ENCODE data around the gene C2CD3.

C2CD3 gene

DNA sequence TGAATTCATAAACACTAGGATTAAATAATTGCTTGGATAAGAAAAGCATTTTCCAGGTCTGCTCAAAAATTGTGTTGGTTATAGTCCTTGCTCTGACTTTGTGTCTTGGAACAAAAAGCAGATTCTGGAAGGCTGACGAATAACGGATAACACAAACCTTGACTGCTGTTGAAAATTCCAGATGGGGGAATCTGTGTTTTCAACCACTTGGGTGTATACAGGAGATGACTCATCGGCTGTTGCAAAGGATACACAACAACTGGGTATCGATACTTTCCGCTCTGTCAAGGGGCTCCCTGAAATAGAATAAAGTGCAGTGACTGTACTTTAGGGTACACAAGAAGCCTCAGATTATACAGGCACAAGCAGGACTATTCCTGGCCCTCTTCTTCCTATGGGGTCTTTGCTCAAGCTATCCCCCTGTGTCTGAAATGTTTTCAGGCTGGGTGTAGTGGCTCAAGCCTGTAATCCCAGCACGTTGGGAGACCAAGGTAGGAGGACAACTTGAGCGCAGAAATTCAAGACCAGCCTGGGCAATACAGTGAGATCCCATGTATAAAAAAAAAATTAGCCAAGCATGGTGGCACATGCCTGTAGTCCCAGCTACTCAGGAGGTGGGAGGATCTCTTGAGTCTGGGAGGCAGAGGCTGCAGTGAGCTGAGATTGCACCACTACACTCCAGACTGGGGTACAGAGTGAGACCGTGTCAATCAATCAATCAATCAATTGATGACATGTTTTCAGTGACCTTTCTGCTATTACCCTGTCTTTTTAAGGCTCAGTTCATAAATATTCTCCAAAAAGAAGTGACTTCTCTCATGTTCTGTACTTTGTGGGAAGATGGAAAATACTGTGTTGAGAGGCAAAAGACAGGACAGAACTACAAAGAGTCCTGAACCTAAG lies 113.3 kb downstream of the C2CD3 start:
- no peak for DNase-seq

DNA sequence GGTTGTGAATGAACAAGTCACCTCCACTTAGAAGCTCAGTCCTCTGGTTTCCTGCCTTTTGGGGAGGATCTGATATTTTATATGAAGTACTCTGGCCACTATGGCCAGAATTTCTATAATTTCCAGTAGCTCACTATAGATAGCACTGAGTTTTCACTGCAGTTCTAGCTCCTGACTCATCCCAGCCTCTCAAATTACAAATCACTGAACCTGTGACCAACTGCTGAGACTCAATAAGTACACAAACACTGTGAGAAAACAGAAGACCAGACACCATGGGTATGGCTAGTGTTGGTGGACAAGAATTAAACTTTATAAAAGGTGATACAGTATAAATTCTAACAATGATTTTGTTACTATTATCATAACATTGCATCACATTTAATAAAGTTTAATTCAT lies 114.9 kb downstream of the C2CD3 start:
- DNase-seq = no peak

DNA sequence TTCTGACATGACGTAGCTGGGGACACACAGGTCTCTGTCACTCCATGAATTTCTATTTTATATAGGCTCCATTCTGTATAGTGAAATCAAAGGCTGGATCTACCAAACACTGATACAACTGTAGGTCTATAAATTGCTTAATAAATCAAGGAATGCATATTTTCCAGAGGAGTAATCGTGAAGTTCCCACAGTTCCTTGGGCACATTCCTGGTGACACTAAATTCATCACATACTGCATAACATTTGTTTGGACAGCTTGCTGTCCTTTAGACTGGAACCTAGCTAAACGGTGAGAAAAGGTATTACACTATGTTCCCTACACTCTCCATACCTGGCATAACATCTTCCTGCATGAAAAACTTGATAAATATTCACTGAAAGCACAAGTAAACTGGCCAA lies 120.3 kb downstream of the C2CD3 start:
- DNase-seq = no peak

DNA sequence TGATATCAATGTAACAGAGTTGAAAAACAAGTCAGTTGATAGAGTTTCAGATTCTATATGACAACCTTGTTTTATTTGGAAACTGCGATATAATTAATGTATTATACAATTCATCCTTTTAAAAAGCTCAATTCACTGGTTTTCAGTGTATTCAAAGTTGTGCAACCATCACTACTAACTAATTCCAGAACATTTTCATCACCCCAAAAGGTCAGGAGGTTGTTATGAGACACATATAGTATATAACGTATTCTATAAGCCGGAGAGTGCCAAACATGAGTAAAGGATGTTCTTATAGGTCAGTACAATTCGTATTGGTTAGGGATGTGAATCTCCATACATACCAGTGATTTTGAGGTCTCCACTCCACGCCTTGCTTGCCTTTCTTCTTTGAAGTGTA lies 121.8 kb downstream of the C2CD3 start:
- no peak for DNase-seq

DNA sequence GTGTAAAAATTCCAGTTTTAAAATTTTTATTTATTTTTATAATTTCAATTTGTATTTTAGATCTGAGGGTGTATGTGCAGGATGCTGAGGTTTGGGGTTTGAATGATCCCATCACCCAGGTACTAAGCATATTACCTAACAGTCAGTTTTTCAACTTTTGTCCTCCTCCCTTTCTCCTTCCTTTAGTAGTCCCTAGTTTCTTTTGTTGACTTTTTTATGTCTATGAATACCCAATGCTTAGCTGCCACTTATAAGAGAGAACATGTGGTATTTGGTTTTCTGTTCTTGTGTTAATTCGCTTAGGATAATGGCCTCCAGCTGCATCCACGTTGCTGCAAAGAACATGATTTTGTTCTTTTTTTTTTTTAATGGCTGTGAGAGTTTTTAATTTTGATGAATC lies 126.3 kb downstream of the C2CD3 start:
- DNase-seq = no peak

DNA sequence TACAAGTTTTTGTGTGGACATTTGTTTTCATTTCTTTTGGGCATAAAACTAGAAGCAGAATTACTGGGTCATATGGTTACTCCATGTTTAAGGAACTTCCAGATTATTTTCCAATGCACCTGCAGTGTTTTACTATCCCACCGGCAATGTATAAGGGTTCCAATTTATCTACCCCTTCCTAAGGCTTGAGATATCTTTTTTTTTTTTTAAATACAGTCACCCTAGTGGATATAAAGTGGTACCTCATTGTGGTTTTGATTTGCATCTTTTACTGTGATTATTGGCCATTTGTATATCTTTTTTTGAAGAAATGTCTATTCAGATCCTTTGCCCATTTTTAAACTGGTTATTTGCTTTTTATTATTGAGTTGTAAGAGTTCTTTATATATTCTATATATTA lies 127.4 kb downstream of the C2CD3 start:
- no peak for DNase-seq

DNA sequence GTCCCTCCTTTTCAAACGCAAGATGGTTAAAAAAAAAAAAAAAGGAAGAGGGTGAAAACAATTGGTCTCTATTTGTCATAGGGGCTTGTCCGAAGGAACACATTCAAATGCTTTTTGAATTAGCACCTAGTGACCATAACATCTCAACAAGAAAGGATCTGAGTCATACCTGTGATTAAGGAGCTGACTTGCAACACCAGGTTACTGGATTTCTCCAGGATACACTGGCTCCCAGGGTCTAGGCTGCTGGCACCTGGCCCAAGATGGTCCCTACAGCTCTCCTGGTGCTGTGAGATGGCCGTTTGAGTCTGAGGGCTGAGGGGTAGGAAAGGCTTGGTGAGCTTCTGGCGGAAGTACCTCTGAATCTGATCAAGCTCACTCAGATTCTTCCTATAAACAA lies 133.5 kb downstream of the C2CD3 start:
- no peak for DNase-seq

DNA sequence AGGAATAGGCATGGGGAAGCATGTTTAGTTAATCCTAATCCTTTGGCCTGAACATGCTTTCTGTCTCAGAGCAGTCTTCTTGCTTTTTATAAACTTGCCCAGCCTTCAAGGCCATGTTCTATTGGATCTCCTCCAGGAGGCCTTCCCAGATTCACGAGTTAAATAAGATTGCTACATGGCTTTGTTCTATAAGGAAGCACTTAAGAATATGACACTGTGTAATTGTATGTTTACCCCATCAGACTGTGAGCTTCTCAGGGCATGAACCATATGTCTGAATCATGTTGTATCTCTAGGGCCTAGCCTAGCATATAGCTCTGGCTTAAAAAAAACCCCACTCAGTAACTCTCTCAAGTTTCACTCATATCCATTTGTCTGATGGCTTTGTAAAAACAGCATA lies 135.5 kb downstream of the C2CD3 start:
- no peak for DNase-seq

DNA sequence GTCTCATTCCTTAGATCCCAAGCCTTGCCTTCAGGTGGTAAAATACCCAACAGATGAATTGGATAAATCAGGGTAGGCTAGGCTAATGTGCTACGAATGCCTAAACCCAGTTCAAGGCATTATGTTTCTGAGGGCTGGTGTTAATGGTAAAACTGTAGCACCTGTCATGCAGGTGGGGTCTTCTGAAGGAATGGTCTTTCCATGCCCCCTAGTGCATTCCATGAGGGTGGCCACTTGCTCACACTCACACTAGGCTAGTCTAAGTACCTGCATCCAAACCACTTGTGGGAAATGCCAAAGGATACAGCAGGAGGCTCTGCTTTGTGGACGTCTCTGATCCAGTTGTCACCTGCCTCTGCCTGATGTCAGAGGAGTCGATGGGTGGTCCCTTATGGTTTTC lies 137.8 kb downstream of the C2CD3 start:
- DNase-seq = no peak

DNA sequence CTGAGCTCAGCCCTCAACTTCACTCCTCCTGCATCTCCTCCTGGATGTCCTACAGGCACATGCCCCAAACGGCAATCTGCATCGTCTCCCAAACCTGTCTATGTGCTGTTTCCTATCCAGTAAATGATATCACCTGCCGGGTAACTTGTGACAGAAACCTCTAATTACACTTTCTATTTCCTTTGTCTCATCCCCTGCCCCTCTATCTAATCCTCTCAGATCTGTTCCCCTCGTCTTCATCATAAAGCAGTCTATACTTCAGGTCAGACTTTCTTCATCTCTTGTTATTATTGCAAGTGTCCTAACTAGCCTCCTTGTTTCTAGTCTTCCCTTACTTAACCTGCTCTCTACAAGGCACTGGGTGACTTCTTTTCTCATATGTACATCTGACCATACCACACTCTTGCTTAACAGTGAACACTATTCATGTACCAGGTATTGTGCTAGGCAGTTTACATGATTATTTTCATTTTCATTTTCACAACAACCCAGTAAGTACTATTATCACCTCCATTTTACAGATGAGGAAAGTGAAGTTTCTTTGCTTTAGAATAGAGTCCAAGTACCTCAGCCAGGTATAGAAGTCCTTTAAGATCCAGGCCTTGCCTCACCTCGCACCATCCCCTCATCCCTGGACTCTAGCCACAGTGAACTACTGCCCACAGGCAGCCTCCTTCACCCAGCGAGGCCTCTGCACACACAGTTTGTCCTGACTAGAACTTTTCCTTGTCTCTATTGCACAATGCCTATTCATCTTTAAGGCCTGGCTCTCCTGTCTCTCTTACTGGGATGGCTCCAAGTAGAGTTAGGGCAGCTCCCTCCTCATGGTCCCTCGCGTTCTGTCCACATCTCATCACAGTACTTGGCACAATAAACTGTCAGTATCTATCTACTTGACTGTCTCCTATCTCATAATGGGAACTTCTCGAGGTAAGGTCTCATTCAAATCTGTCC lies 139.8 kb downstream of the C2CD3 start:
- DNase-seq = no peak

DNA sequence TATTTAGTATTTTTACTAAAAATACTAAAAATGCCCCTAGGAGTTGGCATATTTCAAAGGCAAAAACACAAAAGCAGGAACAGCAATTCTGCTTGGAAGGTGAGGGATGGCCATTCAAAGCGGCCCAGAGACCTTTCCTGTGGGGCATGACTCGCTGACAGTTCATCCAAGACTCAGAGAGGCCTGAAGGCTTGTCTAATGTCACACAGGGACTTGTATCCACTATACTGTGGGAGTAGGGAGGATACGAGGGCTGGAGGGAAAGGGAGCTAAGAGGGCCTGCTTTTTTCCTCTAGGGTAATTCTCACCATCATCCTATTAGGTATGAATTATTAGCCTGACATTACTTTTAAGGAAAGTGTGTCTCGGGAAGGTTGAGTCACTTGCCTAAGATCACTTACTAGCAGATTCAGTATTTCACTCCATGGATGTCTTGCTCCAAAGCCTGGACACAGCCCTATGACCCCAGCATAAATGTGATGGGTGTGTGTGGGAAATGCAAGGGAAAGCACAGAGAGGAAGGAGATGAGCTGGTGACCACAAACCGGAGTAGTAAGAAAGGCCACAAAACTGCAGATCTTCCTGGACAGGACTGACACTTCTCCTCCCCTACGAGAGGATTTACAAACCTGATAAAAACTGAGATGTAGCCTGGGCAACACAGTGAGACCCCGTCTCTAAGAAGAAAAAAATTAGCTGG lies 145.2 kb downstream of the C2CD3 start:
- no peak for DNase-seq

DNA sequence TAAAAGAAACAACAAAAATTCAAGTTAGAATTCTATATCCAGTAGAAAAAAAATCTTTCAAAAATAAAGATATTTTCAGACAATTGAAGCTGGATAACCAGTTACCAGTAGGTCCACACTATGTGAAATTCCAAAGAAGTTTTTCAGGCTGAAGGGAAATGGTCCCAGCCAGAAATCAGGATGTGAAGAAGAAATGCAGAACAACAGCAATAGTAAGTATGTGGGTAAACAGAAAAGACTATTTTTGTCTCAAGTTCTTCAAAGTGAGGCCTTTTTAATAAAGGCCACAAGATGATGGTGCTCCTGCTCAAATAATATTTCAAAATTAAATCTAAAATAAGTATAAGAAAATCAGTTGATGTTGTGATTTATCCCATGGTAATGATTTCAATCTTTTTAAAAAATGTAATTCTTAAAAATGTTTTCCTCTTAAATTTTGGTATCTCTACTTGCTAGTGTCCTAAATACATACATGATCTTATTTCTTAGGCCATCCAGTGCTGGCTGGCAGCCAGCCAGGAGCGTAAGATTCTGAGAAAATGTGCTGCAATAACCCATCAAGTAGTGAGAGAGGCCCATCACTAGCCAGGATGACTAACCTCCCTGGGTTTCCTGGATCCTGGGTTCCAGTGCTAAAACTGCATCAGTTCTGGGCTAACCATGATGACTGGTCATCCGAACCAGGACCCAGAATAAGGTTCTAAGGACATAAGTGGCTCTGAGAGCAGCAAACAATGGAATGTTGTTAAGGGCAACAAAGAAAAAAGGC lies 146.4 kb downstream of the C2CD3 start:
- DNase-seq = no peak

DNA sequence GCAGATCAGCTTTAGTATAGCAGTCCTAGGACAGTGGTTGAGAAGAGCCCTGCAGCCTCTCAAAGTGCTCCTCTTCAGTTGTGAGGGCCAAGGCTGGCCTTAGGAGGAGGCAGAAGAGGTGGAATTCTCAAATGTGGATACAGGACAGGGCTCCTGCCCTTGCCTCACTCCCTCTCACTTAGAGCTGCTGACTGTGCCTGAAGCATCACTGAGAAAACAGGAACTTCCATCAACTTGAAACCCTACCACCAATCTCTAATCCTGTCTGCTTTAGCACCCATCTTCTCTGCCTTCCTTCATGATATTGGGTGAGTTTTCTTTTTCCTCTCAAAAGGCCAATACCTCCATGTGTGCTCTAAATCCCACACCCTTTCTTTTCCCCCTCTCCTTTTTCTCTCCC lies 147.5 kb downstream of the C2CD3 start:
- DNase-seq = no peak

DNA sequence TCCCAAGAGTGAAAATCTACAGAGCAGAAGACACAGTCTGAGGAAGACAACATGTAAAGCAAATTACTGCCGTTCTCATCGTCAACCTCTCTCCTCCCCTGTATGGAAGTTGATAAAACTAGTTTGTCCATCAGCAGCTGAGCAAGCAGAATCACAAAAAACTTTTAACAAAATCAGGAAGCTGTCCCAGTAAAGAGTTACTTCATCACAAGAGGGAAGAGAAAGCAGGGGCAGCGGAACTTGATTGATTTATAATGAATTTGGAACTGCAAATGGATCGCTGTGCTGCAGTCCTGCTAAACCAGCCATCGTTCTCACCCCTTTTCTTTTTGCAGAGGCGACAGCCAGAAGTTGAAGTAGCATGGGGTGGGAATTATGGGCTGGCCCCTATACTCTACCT lies 148.3 kb downstream of the C2CD3 start:
- DNase-seq = no peak

DNA sequence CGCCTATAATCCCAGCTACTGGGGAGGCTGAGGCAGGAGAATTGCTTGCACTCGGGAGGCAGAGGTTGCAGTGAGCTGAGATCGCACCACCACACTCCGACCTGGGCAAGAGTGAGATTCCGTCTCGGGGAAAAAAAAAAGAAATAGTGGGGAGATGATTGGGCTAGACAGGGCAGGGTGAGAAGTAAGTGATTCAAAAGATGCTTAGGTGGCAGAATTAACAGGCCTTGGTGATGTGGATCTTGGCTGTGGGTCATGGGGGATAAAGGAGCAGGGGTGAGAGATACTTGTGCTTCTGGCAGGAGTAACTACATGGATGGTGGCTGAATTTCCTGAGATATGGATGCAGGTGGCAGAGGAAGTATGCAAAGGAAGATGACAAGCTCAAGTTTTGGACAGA lies 148.8 kb downstream of the C2CD3 start:
- DNase-seq = no peak

DNA sequence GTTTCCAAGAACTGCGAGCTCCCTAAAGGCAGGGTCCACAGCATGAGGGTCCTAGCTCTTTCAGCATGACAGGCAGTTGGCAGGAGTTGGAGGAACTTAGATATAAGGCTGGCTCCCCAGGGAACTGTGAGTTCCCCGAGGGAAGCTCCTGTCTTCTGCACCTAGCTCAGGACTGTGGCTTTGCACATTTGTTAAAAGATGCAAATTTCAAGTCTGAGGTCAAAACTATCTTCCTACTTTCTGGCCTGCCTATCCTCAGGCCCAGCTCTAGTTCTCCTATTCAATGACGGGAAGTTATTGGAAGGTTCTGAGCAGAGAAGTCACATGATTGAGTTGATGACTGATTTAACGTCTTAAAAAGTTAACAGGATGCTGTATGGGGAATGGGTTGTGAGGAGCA lies 150.3 kb downstream of the C2CD3 start:
- no peak for DNase-seq

DNA sequence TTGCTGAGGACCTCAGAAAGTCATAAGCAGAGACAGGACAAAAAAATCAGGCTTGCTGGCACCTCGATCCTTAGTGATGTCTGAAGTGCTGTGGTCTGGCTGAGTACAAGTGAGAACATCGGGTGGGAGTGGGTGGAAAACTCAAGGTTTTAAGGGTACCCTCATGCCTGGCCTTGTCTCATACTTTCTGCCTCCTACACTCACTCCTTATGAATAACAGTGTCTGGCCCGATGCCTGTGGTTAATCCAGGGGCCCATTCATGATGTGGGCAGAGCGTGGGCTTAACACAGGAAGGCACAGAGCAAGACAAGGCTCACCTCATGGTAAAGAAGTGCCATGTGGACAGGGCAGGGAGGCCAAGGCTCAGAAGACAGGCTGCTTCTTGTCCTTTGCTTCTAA lies 150.9 kb downstream of the C2CD3 start:
- no peak for DNase-seq

DNA sequence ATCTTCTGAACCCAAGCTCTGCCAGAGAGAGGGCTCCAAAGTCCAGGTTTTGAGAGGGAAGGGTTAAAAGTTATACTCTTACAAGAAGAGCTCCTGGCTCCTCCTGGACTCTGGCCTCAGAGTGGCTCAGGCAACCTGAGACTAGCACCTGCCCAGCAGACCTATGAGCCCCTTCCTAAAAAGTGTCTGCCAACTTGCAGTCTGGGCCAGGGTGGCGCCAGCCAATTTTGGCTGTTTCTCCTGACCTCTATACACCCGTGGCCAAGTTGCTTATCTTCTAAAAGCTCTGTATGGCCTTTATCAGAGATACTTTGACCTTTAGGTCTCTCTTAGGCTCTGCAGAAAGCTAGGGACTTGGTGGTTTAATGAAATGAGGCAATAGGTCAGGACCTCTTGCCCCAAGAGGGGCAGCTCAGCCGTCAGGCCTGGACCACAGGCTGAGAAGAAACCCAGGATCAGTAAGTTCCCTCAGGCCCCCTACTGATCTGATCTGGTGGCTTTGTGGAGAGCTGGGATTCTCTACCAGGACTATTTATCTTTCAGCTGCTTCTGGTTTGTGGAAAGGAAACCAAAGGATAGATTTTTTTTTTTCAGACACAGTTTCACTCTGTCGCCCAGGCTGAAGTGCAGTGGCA lies 151.6 kb downstream of the C2CD3 start:
- DNase-seq = no peak

DNA sequence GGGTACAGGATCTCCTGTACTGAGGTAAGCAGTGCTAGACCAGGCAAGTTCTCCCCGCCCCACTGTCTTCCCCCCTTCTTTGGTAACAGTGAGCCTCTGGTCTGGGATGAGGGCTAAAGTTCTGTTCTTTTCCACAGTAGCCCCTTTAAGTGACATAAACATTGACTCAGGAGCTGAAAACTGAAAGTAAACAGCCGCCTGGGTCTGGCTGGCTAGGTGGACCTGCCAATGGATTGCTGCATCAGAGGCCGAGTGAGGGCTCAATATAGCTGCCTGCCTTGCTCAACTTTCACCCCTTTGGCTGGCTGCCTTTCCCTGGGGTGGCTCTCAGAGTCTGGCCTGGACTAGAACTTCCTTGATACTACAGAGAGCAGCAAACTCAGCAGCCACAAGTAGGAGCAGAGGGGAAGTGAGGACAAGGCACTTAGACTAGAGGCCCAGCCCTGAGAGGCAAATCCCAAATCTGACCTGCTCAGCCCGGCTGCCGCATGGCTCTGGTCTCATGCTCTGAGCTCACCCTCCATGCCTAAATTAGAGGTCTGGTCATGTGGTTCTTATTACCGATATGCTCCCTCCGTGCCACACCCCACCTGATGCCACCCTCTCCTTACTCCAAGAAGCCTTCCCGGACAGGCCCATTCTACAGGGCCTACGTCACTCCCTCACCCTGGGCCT lies 152.3 kb downstream of the C2CD3 start:
- no peak for DNase-seq

DNA sequence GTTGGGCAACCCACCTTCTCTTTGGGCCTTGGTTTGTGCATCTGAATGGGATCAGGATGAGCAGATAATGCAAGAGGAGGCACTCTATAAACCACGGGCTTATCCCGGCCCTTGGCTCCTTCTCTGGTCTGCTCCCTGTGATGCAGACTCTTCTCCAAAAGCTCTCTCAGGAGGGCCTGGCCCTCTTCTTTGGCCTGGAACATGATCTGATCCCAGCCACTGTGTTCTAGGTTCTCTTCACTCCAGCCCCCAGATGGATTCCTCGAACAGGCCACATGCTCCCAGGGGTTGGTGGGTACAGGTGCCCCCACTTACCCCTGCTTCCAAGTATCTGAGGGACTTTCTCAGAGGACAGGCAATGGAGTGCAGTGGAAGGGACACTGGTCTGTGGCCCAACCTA lies 153.2 kb downstream of the C2CD3 start:
- no peak for DNase-seq

DNA sequence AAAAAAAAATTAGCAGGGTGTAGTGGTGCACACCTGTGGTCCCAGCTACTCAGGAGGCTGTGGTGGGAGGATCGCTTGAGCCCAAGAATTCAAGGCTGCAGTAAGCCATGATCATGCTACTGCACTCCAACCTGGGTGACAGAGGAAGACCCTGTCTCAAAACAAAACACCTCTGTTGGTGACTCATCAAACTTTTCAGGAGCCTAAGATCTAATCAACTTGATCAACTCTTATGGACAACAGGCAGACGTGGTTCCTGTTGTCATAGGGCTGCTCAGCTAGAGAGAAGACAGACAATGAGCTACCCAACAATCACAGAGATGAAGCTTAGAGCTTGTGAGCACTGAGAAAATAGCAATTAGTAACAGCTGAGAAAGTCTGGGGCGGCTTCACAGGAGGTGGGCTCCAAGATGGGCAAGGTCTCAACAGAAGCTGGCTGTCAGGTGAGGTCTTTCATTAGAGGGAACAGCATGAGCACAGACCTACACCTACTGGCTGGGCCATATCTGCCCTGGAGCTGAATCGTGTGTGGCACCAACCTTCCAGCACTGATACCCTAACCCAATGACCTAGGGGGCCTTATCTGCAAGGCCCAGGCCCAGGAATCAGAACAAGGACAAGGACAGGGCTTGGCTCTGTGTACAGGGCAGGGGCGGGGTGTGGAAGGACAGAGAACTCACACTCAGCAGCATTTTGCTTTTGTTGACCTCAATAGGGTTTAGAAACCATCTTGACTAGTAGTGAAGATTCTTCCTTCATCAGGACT lies 154.7 kb downstream of the C2CD3 start:
- no peak for DNase-seq
